ENCODE measurements around the gene MFN2. TPM values are rescaled to one million over a fixed set of nuclear protein-coding genes. Genes with fewer than 3 reads are reported as not detected.

MFN2 gene
- total RNA-seq, 1 donor from 2014 or later, result 29.6 TPM

GRCh38 chr1:11960276-11960675 lies 20.0 kb upstream of the MFN2 start:
- Histone ChIP-seq H2AFZ (replicated peaks) (no peak overlapping the region), H3K27ac (no peak overlapping the region), H3K79me2 (ENCODE audit: low read depth) (no peaks in the 10 kb centered on the region), H3K36me3 (no peaks in the 10 kb centered on the region), H3K4me2 (no peak overlapping the region), H3K4me3 (no peak overlapping the region), H3K9me3 (ENCODE audit: low read depth) (no peaks in the 10 kb centered on the region), H4K20me1 (ENCODE audit: low read depth) (no peaks in the 10 kb centered on the region), H3K4me1 (no peaks in the 10 kb centered on the region), H3F3A (ENCODE audit: low read depth) (no peaks in the 10 kb centered on the region), H3K9ac (no peak overlapping the region), H3K27me3 (no peaks in the 10 kb centered on the region)
- Mint-ChIP-seq H3K27ac (peak overlapping the region; percentile 91), H3K9me3 (no peaks in the 10 kb centered on the region), H3K27me3 (ENCODE audit: insufficient read depth, low read depth) (no peaks in the 10 kb centered on the region), H3K36me3 (peaks cover 10% of the 10 kb centered on the region), H3K4me1 (no peaks in the 10 kb centered on the region), H3K4me3 (no peak overlapping the region)
- TF ChIP-seq CTCF (IDR thresholded peaks at IDR 0.05) (no peak), EZH2 (IDR thresholded peaks at IDR 0.05) (no peak), EZH2phosphoT487 (IDR thresholded peaks at IDR 0.05) (no peak)
- no peak for DNase-seq (ENCODE audit: low spot score)

- Histone ChIP-seq H3K9ac (no peak overlapping the region), H3K4me3 (no peak overlapping the region), H3K27me3 (no peaks in the 10 kb centered on the region), H3K79me2 (ENCODE audit: low read depth) (no peaks in the 10 kb centered on the region), H3K4me2 (no peak overlapping the region), H3F3A (ENCODE audit: low read depth) (no peaks in the 10 kb centered on the region), H3K36me3 (no peaks in the 10 kb centered on the region), H2AFZ (replicated peaks) (no peak overlapping the region), H3K27ac (no peak overlapping the region), H3K9me3 (ENCODE audit: low read depth) (no peaks in the 10 kb centered on the region), H4K20me1 (ENCODE audit: low read depth) (no peaks in the 10 kb centered on the region), H3K4me1 (no peaks in the 10 kb centered on the region)
- Mint-ChIP-seq H3K4me1 (no peaks in the 10 kb centered on the region), H3K4me3 (no peak overlapping the region), H3K36me3 (peaks cover 10% of the 10 kb centered on the region), H3K9me3 (no peaks in the 10 kb centered on the region), H3K27ac (no peak overlapping the region), H3K27me3 (ENCODE audit: insufficient read depth, low read depth) (no peaks in the 10 kb centered on the region)
- TF ChIP-seq EZH2phosphoT487 (IDR thresholded peaks at IDR 0.05) (no peak), EZH2 (IDR thresholded peaks at IDR 0.05) (no peak), CTCF (IDR thresholded peaks at IDR 0.05) (no peak)
- DNase-seq (ENCODE audit: low spot score), result no peak
Measured at GRCh38 chr1:11960715-11961114, 19.5 kb upstream of the MFN2 start.

- H3K27ac ChIP-seq, result no peak overlapping the region
- H3K27ac Mint-ChIP-seq, result no peak overlapping the region
- no peaks in the 10 kb centered on the region for H3K27me3 Mint-ChIP-seq (ENCODE audit: insufficient read depth, low read depth)
- no peak overlapping the region for H3K4me3 Mint-ChIP-seq
- TF ChIP-seq EZH2phosphoT487 (IDR thresholded peaks at IDR 0.05), result no peak
- no peak for TF ChIP-seq EZH2 (IDR thresholded peaks at IDR 0.05)
- no peak for TF ChIP-seq CTCF (IDR thresholded peaks at IDR 0.05)
- H3K4me2 ChIP-seq, result no peak overlapping the region
- H3K79me2 ChIP-seq (ENCODE audit: low read depth), result no peaks in the 10 kb centered on the region
- no peak overlapping the region for H3K4me3 ChIP-seq
- no peaks in the 10 kb centered on the region for H4K20me1 ChIP-seq (ENCODE audit: low read depth)
- no peak overlapping the region for H3K9ac ChIP-seq
- no peaks in the 10 kb centered on the region for H3K9me3 Mint-ChIP-seq
- no peaks in the 10 kb centered on the region for H3F3A ChIP-seq (ENCODE audit: low read depth)
- no peaks in the 10 kb centered on the region for H3K9me3 ChIP-seq (ENCODE audit: low read depth)
- no peak for DNase-seq (ENCODE audit: low spot score)
- no peaks in the 10 kb centered on the region for H3K4me1 ChIP-seq
- H3K4me1 Mint-ChIP-seq, result no peaks in the 10 kb centered on the region
- H3K27me3 ChIP-seq, result no peaks in the 10 kb centered on the region
- peaks cover 11% of the 10 kb centered on the region for H3K36me3 Mint-ChIP-seq
- no peaks in the 10 kb centered on the region for H3K36me3 ChIP-seq
- no peak overlapping the region for H2AFZ ChIP-seq (replicated peaks)
Measured at GRCh38 chr1:11961230-11961629, 19.0 kb upstream of the MFN2 start.
